Activated B cell treated with CpG ODN at 0.5 μM for 24 hours (primary cell): ENCODE results near the gene PHRF1. TPM values are rescaled to one million over a fixed set of nuclear protein-coding genes. Genes with fewer than 3 reads are reported as not detected.

ENCODE experiments used
- ATAC-seq: fragments of 200-7000 bp; cut with Tn5 transposase; one replicate; pipeline ENCODE4 v1.10.0; 2021; ENCODE audit warnings: low read depth, mild to moderate bottlenecking, moderate library complexity
- CTCF ChIA-PET: fragments of 350-600 bp; sonication (Branson Sonifier 250); formaldehyde crosslinking; loops from one replicate; lab custom pipeline; 2021; ENCODE audit warnings: antibody characterized with exemption; lab: Charles Lee
- POLR2A ChIA-PET: fragments of 350-600 bp; sonication (Branson Sonifier 250); formaldehyde crosslinking; loops from one replicate; lab custom pipeline; 2021; ENCODE audit warnings: antibody characterized with exemption; lab: Charles Lee
- DNase-seq: peaks from one replicate; pipeline ENCODE4 v3.0.0; 2022
- H3K27ac Mint-ChIP-seq: one replicate; pipeline ENCODE4 v1.8.0; 2020; ENCODE audit warnings: mixed read lengths
- H3K27me3 Mint-ChIP-seq: one replicate; pipeline ENCODE4 v1.8.0; 2021; ENCODE audit warnings: mixed read lengths
- H3K36me3 Mint-ChIP-seq: one replicate; pipeline ENCODE4 v1.8.0; 2021; ENCODE audit warnings: low read depth, mixed read lengths
- H3K4me1 Mint-ChIP-seq: one replicate; pipeline ENCODE4 v1.8.0; 2021; ENCODE audit warnings: mixed read lengths
- H3K4me3 Mint-ChIP-seq: one replicate; pipeline ENCODE4 v1.8.0; 2020; ENCODE audit warnings: mild to moderate bottlenecking, mixed read lengths
- H3K9me3 Mint-ChIP-seq: one replicate; pipeline ENCODE4 v1.8.0; 2020; ENCODE audit warnings: mixed read lengths
- CTCF ChIP-seq: fragments of 200-600 bp; IDR thresholded peaks from one replicate; pipeline ENCODE4 v1.8.0; 2022; ENCODE audit warnings: antibody characterized with exemption, mild to moderate bottlenecking
- intact Hi-C: fragments of 100-400 bp; cut with micrococcal nuclease; formaldehyde crosslinking; loops from one replicate; pipeline ENCODE4 v1.15.1; 2024
- total RNA-seq: library from RNA; stranded (reverse); gene quantifications from 2 replicates; pipeline ENCODE4 v1.2.3, GENCODE V29; 2022

PHRF1 gene
- total RNA-seq, 1 donor from 2014 or later = 49.6 TPM

DNA sequence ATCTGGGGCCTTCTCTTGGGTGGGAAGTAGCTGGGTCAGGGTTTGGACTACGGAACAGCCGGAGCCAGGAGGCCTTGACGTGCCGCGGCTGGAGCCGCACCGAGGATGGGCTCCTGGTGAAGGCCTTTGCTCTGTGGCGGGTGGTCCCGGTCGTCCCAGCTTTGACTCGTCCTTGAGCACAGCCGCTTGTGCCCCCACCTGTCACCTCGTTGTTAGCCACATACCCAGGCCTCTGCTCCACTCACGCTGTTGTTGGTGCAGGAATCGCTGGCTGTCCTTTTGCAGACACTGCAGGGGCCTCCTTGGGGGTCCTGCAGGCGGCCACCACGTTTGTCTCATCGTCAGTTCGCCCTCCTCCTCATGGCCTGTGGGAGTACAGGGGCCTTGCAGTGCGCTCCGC is 17.1 kb downstream of the PHRF1 start:
- TF ChIP-seq CTCF = no peak
- Mint-ChIP-seq H3K27ac (no peak overlapping the region), H3K9me3 (no peaks in the 10 kb centered on the region), H3K4me1 (no peaks in the 10 kb centered on the region), H3K27me3 (no peaks in the 10 kb centered on the region), H3K4me3 (no peak overlapping the region), H3K36me3 (peaks cover 89% of the 10 kb centered on the region)
- CTCF ChIA-PET = no interaction called here
- ATAC-seq = no peak
- POLR2A ChIA-PET = no interaction called here
- intact Hi-C loops = no loop called here
- DNase-seq = no peak

DNA sequence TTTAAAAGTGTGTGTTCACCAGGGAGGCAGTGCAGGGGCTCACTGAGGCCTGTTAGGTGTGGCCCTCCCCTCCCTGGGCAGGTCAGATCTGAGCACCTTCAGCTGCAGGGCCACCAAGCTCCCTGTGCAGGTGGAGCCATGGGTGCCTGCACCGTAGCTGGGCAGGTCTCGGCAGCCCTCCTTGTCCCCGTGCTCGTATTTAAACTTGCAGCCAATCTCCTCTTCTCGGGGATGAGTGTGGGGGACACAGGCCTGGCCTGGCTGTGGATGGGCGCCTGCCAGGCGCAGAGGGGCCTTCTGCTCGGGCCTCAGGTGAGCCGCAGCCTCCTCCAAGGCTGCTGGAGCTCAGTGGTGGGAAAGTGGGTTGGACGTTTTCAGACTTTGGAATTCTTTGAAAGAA is 19.1 kb downstream of the PHRF1 start:
- Mint-ChIP-seq H3K36me3 (peaks cover 88% of the 10 kb centered on the region), H3K4me3 (no peak overlapping the region), H3K9me3 (no peaks in the 10 kb centered on the region), H3K27ac (no peak overlapping the region), H3K4me1 (no peaks in the 10 kb centered on the region), H3K27me3 (no peaks in the 10 kb centered on the region)
- no peak for TF ChIP-seq CTCF
- POLR2A ChIA-PET = no interaction called here
- intact Hi-C loops = no loop called here
- ATAC-seq = no peak
- DNase-seq = no peak
- CTCF ChIA-PET = no interaction called here

DNA sequence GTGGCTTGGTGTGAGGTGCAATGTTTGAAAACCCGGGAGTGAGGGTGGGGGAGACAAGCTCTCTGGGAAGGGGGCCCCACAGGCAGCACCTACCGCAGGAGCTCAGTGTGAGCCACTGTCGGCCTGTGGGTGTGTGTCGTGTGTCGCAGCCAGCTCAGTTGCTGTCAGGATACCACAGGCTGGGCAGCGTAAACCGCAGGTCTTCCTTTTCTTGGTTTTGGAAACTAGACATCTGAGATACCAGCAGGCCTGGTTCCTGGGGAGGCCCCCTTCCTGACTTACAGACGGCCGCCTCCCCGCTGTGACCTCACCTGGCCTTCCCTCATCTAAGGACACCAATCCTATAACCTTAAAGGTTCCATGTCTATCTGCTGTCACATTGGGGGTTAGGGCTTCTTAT is 20.1 kb downstream of the PHRF1 start:
- ATAC-seq = no peak
- intact Hi-C loops = no loop called here
- TF ChIP-seq CTCF = no peak
- Mint-ChIP-seq H3K36me3 (peaks cover 84% of the 10 kb centered on the region), H3K27me3 (no peaks in the 10 kb centered on the region), H3K27ac (no peak overlapping the region), H3K4me3 (no peak overlapping the region), H3K4me1 (no peaks in the 10 kb centered on the region), H3K9me3 (no peaks in the 10 kb centered on the region)
- ChIA-PET CTCF (no interaction called here), POLR2A (no interaction called here)
- no peak for DNase-seq

- ATAC-seq = no peak
- intact Hi-C loops = no loop called here
- Mint-ChIP-seq H3K27me3 (no peaks in the 10 kb centered on the region), H3K4me3 (no peak overlapping the region), H3K4me1 (no peaks in the 10 kb centered on the region), H3K27ac (no peak overlapping the region), H3K36me3 (peaks cover 86% of the 10 kb centered on the region), H3K9me3 (no peaks in the 10 kb centered on the region)
- DNase-seq = no peak
- no peak for TF ChIP-seq CTCF
- ChIA-PET CTCF (no interaction called here), POLR2A (no interaction called here)
These were observed 21.0 kb downstream of the PHRF1 start for GRCh38 chr11:597166-597725.

DNA sequence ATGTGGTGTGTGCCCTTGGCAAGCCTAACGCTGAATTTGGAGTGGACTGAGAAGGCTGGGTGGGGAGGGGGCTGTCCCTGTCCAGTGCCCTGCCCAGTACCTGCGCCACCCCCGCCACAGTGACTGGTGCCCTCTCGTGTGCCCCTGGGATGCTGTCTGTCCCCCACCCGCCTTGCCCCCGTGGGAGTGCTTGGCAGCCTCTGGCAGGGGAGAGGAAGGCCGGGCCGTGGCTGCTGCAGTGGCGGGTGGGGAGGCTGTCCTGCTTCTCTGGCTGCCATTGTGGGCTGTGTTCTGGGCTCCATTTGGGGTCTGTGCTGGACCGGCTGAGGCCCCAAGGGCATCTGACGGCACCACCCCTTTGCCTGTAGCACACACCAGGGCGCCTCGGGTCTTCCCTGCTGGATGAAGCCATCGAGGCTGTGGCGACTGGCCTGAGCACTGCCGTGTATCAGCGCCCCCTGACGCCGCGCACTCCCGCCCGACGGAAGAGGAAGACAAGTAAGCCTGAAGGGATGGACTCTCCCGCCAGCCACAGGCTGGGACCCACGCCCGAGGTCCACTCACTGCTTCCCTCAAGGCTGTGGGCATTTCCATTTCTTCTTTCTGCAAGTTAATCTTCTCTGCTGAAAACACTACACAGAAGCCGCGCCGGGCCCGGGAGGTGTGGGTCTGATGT is 21.9 kb downstream of the PHRF1 start:
- peaks cover 82% of the 10 kb centered on the region for H3K36me3 Mint-ChIP-seq
- ATAC-seq = no peak
- no peaks in the 10 kb centered on the region for H3K27me3 Mint-ChIP-seq
- no peak overlapping the region for H3K4me3 Mint-ChIP-seq
- ChIA-PET POLR2A (no interaction called here), CTCF (no interaction called here)
- no peaks in the 10 kb centered on the region for H3K4me1 Mint-ChIP-seq
- no peak for DNase-seq
- H3K27ac Mint-ChIP-seq = no peak overlapping the region
- intact Hi-C loops = no loop called here
- no peak for TF ChIP-seq CTCF
- no peaks in the 10 kb centered on the region for H3K9me3 Mint-ChIP-seq
